ENCODE data around the gene ETV3.
"Not testable (repeated sequence)": the region's sequence is repeated elsewhere in the genome, so short reads cannot be mapped to it uniquely, and the experiment has no call there.

DNA sequence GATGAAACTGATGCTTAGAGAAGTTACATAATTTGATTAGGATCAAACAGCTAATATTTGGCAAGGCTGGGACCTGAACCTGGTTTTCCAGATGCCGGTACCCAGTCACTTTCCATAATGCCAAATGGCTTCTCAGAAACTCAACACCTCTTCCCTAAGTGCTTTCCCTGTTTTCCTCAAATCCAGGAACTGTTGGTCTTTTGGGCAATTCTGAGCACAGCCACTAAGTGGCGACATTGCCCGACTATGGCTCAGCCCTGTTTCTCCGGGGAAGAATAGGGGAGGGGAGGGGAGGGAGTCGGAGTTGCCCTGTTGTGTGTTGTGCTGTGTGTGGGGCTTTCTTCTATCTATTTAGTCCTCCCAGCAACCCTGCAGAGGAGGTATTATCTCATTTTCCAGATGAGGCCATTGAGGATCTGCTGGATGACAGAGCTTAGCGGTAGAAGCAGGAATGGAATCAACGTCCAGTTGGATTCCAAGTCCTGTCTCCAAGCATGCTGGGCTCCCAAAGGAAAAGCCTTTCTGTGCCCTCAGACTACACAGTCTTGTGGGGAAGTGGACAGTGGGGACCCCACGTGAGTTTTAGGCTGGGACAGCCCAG lies 33.8 kb upstream of the ETV3 start:
- not testable (repeated sequence) for TF ChIP-seq POLR2AphosphoS5 (IDR thresholded peaks at IDR 0.05)
- TF ChIP-seq, protein P1, sequence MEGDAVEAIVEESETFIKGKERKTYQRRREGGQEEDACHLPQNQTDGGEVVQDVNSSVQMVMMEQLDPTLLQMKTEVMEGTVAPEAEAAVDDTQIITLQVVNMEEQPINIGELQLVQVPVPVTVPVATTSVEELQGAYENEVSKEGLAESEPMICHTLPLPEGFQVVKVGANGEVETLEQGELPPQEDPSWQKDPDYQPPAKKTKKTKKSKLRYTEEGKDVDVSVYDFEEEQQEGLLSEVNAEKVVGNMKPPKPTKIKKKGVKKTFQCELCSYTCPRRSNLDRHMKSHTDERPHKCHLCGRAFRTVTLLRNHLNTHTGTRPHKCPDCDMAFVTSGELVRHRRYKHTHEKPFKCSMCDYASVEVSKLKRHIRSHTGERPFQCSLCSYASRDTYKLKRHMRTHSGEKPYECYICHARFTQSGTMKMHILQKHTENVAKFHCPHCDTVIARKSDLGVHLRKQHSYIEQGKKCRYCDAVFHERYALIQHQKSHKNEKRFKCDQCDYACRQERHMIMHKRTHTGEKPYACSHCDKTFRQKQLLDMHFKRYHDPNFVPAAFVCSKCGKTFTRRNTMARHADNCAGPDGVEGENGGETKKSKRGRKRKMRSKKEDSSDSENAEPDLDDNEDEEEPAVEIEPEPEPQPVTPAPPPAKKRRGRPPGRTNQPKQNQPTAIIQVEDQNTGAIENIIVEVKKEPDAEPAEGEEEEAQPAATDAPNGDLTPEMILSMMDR (IDR thresholded peaks at IDR 0.05): peak in 5 of 7 experiments; percentile 11 to 37 (median 27)

All from stomach (tissue), 4 donors.